Lower leg skin (tissue), 4 donors: Measurements from ENCODE around the gene TCTA. TPM values are rescaled to one million over a fixed set of nuclear protein-coding genes. Genes with fewer than 3 reads are reported as not detected.

Experiments used
- DNase-seq, 2 donors: peaks; one replicate each; pipeline ENCODE4 v3.0.0-alpha.2; 2019; ENCODE audit warnings: low spot score in 2 of 2
- H3K4me3 ChIP-seq: fragments of 200-600 bp; sonication (generic); 2 replicates; pipeline ENCODE4 v1.5.1; 2017; ENCODE audit warnings: mild to moderate bottlenecking, low read depth; ENCODE audit not compliant: poor library complexity, severe bottlenecking
- CTCF ChIP-seq, 3 donors: fragments of 450-650 bp; IDR thresholded peaks; one replicate each; pipeline ENCODE4 v1.5.1; 2016; ENCODE audit warnings: antibody characterized with exemption in 3 of 3, mild to moderate bottlenecking in 3 of 3, moderate library complexity in 2 of 3
- POLR2A ChIP-seq, 2 donors: fragments of 450-650 bp; IDR thresholded peaks; one replicate each; pipeline ENCODE4 v1.6.1; 2016 to 2017; ENCODE audit warnings: antibody characterized with exemption in 2 of 2, mild to moderate bottlenecking in 1 of 2, moderate library complexity in 1 of 2
- WGBS, 2 donors: methylation state at CpG; one replicate each; pipeline ENCODE4 v1.1.5; 2018; 5-methylcytosine and 5-hydroxymethylcytosine counted together
- intact Hi-C: fragments of 100-400 bp; cut with DNase I; formaldehyde crosslinking; loops from one replicate; pipeline ENCODE4 v1.15.0; 2023; ENCODE audit warnings: low total_unique reads
- total RNA-seq, 4 donors: library from RNA; depleted of rRNA; stranded (reverse); fragments of >200 nt; gene quantifications; one replicate each; pipeline ENCODE4 v1.1.0, GENCODE V29; 2016

The TCTA gene
- total RNA-seq, 4 donors from 2014 or later, result 6.6 to 26.4 (median 14.1) TPM

- WGBS, 2 donors, result 83 to 96% methylated on average over 2 of the region's 2 CpGs
- no peak for TF ChIP-seq CTCF (IDR thresholded peaks at IDR 0.05)
- no peak for TF ChIP-seq POLR2A (IDR thresholded peaks at IDR 0.05)
- DNase-seq, result no peak
- H3K4me3 ChIP-seq, result no peak overlapping the region
- intact Hi-C loops, result no loop called here
Measured at GRCh38 chr3:49416867-49417266, 4.6 kb downstream of the TCTA start.

GRCh38 chr3:49417516-49418120, 5.4 kb downstream of the TCTA start:
- 87 to 94% methylated on average over 13 of the region's 13 CpGs for WGBS, 2 donors
- intact Hi-C loops, result no loop called here
- no peak for DNase-seq
- TF ChIP-seq CTCF (IDR thresholded peaks at IDR 0.05) (no peak), POLR2A (IDR thresholded peaks at IDR 0.05) (no peak)
- no peak overlapping the region for H3K4me3 ChIP-seq

GRCh38 chr3:49421890-49422378, 9.7 kb downstream of the TCTA start:
- no peak for DNase-seq
- intact Hi-C loops, result no loop called here
- WGBS, 2 donors, result 60 to 70% methylated on average over 12 to 14 of the region's 14 CpGs
- H3K4me3 ChIP-seq, result no peak overlapping the region
- no peak for TF ChIP-seq CTCF (IDR thresholded peaks at IDR 0.05)
- TF ChIP-seq POLR2A (IDR thresholded peaks at IDR 0.05), result no peak

GRCh38 chr3:49422379-49423248, 10.4 kb downstream of the TCTA start, which contains the start of gene AMT:
Gene AMT, minus strand, starts transcription at chr3:49422473. Its CDS starts 23 bp downstream, at chr3:49422450.
- intact Hi-C loops, result no loop called here
- TF ChIP-seq CTCF (IDR thresholded peaks at IDR 0.05) (no peak), POLR2A (IDR thresholded peaks at IDR 0.05) (no peak)
- no peak within 1 kb of the TSS for H3K4me3 ChIP-seq
- 66 to 74% methylated on average over 25 of the region's 25 CpGs for WGBS, 2 donors
- no peak for DNase-seq

- no peak for DNase-seq
- no peak overlapping the region for H3K4me3 ChIP-seq
- 82 to 90% methylated on average over 6 of the region's 6 CpGs for WGBS, 2 donors
- intact Hi-C loops, result no loop called here
- TF ChIP-seq POLR2A (IDR thresholded peaks at IDR 0.05), result no peak
- no peak for TF ChIP-seq CTCF (IDR thresholded peaks at IDR 0.05)
Measured at GRCh38 chr3:49424816-49425215, 12.6 kb downstream of the TCTA start.
